HG02981 (cell line): ENCODE measurements around the gene PATL2.
"Not testable (repeated sequence)": the region's sequence is repeated elsewhere in the genome, so short reads cannot be mapped to it uniquely, and the experiment has no call there.

ENCODE experiments used
- ATAC-seq: cut with Tn5 transposase; IDR thresholded peaks from one replicate; pipeline ENCODE4 v1.9.1; 2021; ENCODE audit warnings: mild to moderate bottlenecking, moderate library complexity; ENCODE audit not compliant: unreplicated experiment

PATL2 gene

GRCh38 chr15:44694416-44694815 lies 16.7 kb downstream of the PATL2 start:
- no peak for ATAC-seq

GRCh38 chr15:44692659-44693058 lies 18.5 kb downstream of the PATL2 start:
- ATAC-seq: no peak

GRCh38 chr15:44690245-44690644 lies 20.9 kb downstream of the PATL2 start:
- not testable (repeated sequence) for ATAC-seq

GRCh38 chr15:44689318-44689717 lies 21.8 kb downstream of the PATL2 start:
- not testable (repeated sequence) for ATAC-seq

- ATAC-seq: not testable (repeated sequence)
These were observed 28.1 kb downstream of the PATL2 start for GRCh38 chr15:44682809-44683682.

- no peak for ATAC-seq
These were observed 28.9 kb downstream of the PATL2 start for GRCh38 chr15:44682211-44682610.

GRCh38 chr15:44676676-44677075 lies 34.4 kb downstream of the PATL2 start:
- ATAC-seq: no peak

- ATAC-seq: no peak
These were observed 35.2 kb downstream of the PATL2 start for GRCh38 chr15:44675911-44676310.

GRCh38 chr15:44673639-44674038 lies 37.5 kb downstream of the PATL2 start:
- no peak for ATAC-seq

GRCh38 chr15:44670087-44670950 lies 40.8 kb downstream of the PATL2 start:
- ATAC-seq: no peak

- ATAC-seq: no peak
These were observed 42.2 kb downstream of the PATL2 start for GRCh38 chr15:44668921-44669320.

GRCh38 chr15:44667039-44667360 lies 44.1 kb downstream of the PATL2 start:
- no peak for ATAC-seq

GRCh38 chr15:44666210-44667038 lies 44.7 kb downstream of the PATL2 start:
- no peak for ATAC-seq

GRCh38 chr15:44663410-44664308 lies 47.5 kb downstream of the PATL2 start, which contains the start of gene SPG11:
TSS of gene SPG11 (minus strand) at chr15:44663662. CDS start at chr15:44663647, 15 bp downstream.
- peak; percentile 68 for ATAC-seq

GRCh38 chr15:44662478-44663409 lies 48.4 kb downstream of the PATL2 start:
- ATAC-seq: peak; percentile 41

GRCh38 chr15:44661576-44661975 lies 49.5 kb downstream of the PATL2 start:
- ATAC-seq: no peak

- ATAC-seq: no peak
These were observed 52.1 kb downstream of the PATL2 start for GRCh38 chr15:44659056-44659455.

- ATAC-seq: no peak
These were observed 53.7 kb downstream of the PATL2 start for GRCh38 chr15:44657378-44657777.

- no peak for ATAC-seq
These were observed 54.2 kb downstream of the PATL2 start for GRCh38 chr15:44656913-44657312.
